Stimulated activated CD8-positive, alpha-beta memory T cell treated with anti-CD3 and anti-CD28 coated beads, Interleukin-15, amount 100 ng/mL, for 4 hours (primary cell): Measurements from ENCODE around the gene HOXD9.

Experiments
- DNase-seq, 2 donors: peaks; one replicate each; pipeline ENCODE4 v3.0.0-alpha.2; 2020; ENCODE audit warnings: low read depth in 2 of 2

Gene HOXD9

DNA sequence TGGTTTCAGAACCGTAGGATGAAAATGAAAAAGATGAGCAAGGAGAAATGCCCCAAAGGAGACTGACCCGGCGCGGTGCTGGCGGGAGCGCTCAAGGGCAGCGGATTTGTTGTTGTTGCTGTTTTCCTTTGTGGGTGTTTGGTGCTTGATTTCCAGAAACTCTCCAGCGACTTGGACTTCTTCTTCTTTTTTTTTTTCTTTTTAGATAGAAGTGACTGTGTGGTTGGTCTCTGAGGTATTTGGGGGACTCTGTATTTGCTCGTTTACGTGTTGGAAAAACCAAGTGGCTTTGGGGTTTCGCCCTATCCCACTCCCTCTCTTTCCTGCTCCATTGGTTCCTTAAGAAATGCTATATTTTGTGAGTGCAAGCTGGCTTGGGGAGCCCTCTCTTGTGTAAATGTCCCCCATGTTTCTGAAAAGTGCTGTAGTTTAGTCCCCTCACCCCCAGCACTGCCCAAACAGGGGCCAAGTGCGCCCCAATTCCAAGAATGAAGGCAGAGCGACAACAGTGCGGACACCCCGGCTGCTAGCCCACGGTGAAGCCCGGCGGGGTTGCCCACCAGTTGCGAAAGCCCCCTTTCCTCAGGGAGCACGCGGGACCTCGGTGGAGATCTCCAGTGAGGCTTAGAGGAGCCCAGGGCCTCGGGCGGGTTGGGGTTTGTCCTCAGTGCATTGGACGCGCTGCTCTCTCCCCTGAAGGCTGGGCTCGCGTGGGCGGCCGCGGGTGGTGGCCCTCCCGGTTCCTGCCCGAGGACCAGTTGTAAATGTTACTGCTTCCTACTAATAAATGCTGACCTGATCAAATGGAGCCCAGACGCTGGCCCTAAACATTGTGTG is 1.8 kb downstream of the HOXD9 start:
- no peak for DNase-seq

GRCh38 chr2:176124947-176125771 is 2.6 kb downstream of the HOXD9 start:
- DNase-seq: no peak

DNA sequence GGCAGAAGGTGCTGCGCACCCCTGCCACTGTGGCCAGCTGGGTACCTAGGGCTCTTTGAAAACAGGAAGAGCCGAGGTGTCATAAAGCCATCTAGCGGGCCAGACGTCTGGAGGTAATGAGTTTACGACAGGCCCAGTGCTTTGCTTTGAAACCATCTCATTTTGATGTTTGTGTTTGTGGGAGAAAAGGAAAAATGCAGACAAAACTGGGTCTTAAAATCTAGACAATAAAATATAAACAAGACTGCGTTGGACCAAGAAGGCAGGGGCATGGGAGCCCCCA is 3.2 kb downstream of the HOXD9 start:
- DNase-seq: no peak

DNA sequence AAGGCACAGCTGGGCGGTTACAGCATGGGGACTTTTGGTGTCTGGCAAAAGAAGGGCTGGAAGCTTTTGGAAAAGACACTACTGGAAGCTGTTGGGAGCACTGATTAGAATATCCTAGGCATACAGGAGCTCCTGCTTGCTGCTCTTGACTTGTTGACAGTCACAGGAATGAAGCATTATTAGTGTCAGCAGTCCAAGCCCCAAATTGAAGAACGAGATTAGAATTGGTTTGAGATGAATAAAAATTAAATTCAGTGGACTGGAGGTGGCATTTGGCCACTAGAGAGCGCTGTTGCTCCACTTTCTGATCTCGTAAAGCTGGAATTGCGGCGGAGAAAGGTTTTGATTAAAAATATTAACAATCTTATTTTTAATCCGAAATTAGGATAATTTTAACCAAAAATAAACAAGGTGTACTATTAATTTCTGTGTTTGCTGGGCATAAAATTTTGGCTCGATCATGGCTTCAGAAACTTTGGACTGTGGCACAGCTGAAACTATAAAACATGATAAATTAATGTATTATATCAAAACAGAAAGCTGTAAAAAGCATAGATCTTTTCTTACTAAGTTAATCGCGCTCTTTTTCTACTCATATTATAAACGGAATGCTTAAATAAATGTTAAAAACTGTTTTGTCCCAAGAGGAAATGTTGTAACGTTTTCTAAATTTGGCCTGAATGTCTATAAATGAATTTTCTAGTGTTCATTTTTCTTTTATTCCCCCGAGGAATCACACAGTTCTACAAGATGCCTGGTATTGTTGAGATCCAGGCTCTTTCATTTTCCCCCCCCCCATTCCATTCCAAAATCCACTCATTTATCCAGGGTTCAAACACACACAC is 4.6 kb downstream of the HOXD9 start:
- DNase-seq: peak in 1 of 2 donors; percentile 31

DNA sequence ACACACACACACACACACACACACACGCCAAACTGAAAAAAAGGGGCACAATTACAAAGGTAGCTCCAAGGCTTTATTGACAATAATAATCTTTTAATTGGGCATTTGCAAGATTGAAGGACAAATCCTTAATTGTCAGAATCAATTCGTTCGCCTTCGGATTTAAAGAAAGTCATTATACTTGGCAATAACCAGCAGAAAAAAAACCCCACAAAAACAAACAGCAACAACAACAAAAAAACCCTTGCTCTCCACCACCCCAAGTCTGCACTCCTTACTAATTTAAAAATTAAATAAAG is 5.2 kb downstream of the HOXD9 start:
- no peak for DNase-seq

DNA sequence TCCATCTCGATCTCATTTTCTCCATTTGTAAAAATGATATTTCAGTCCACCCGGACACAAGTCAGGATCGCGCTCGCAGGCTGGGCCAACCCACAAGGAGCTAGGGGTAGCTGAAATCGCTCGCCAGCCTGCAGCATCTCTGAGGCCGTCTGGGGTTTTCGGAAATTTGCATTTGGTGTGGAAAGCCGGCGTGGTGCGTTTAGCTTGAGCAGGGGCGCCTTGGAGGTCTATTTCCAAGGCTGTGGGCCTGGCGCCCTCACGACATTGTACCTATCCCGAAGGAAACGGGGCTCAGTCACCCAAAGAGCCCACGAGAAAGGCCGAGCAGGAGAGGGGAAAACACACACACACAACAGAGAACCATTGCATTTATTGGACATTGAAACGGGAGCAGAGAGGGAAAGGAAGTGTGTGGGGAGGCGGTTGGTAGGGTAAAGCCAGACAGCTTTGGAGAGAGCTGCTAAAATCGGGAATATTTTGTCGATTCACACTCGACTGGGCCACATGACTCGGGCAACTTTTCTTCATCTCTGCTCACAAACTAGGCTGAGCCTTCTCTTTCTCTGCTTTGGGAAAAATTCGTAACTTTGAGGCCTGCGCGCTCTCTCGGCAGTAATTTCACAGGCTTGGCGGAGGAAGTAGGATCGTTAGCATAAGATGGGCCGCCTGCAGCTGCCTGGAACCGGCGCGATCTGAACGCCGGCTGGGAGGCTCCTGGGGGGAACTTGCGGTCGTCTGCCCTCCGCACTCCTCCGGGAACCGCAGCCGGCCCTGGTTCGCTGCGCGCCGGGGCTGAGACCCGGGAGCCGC is 5.9 kb downstream of the HOXD9 start:
- DNase-seq: no peak

- DNase-seq: no peak
These were observed 6.7 kb downstream of the HOXD9 start, which contains the start of gene HOXD8 for GRCh38 chr2:176128982-176129796. HOXD8 (plus strand) TSS chr2:176129705; CDS start chr2:176130367, 662 bp downstream.

DNA sequence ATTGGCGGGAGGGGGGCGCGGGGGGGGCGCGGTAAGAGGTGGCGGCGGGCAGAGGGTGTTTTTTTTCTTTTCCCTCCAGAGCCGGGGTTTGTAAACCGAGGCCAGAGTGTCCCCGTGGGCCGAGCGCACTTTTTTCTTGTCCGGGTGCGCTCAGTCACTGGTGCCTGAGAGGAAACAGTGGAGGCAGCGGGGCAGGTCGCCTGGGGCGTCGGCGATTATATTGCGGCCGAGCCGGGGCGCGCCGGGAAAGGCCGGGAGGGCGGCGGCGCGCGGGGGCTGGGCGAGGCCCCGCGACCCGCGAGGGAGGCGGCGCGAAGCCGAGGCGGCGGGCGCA is 7.3 kb downstream of the HOXD9 start:
- no peak for DNase-seq

DNA sequence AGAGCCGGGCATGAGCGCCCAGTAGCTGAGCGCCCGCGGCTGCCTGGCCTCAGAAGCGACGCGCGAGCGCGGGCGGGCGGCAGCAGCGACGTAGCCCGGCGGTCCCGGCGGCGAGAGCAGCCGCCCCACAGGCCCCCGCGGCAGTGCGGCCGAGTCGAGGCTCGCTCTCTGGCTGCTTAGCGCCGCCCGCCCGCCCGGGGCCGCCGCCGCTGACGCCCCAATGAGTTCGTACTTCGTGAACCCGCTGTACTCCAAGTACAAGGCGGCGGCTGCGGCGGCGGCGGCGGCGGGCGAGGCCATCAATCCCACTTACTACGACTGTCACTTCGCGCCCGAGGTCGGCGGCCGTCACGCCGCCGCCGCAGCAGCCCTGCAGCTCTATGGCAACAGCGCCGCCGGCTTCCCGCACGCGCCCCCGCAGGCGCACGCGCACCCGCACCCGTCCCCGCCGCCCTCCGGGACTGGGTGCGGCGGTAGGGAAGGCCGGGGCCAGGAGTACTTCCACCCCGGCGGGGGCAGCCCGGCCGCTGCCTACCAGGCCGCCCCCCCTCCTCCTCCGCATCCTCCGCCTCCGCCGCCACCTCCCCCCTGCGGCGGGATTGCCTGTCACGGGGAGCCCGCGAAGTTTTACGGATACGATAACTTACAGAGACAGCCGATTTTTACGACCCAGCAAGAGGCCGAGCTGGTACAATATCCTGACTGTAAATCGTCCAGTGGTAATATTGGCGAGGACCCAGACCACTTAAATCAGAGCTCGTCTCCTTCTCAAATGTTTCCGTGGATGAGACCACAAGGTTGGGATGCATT is 7.8 kb downstream of the HOXD9 start:
- DNase-seq: no peak

DNA sequence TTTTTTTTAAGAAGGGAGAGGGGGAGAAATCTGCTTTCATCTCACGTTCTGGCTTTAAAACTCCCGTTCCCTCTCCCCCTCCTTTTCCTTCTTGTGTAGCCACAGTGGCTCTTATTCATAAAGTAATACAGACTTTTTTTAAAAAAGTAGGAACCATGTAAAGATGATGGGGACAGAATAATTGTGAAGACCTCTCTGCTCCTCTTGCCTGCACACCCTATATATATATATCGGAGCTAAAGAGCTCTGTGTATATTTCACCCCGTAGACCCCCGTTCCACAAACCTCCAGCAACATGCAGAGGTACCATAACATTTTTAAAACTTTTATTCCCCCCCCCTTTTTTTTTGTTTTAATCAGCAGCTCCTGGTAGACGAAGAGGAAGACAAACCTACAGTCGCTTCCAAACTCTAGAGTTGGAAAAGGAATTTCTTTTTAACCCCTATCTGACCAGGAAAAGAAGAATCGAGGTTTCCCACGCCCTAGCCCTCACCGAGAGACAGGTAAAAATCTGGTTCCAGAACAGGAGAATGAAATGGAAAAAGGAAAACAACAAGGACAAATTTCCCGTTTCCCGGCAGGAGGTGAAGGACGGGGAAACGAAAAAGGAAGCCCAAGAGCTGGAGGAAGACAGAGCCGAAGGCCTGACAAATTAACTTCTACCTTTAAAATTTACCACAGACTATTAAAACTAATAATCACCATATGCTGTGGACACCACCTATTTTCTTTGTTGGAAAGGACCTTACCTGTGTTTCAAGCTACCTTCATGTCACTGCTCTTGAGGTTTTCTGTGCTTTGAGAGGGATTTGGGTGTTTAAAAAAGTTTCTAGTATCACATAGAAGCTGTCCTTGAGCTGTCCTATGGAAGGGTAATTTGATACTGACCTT is 8.7 kb downstream of the HOXD9 start:
- no peak for DNase-seq

DNA sequence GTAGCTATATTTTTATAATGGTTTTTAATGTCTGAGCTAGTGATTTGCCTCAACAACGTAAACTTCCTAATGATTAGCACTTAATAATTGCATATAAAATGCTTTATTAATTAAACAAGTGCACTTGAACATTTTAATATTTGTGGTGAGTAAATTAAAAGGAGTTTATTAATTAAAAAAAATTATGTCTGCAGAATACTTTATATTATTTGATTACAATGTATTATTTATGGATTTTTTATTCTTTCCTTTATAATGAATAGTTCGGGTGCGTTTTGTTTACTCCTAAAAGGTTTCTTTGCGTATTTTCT is 9.3 kb downstream of the HOXD9 start:
- no peak for DNase-seq

DNA sequence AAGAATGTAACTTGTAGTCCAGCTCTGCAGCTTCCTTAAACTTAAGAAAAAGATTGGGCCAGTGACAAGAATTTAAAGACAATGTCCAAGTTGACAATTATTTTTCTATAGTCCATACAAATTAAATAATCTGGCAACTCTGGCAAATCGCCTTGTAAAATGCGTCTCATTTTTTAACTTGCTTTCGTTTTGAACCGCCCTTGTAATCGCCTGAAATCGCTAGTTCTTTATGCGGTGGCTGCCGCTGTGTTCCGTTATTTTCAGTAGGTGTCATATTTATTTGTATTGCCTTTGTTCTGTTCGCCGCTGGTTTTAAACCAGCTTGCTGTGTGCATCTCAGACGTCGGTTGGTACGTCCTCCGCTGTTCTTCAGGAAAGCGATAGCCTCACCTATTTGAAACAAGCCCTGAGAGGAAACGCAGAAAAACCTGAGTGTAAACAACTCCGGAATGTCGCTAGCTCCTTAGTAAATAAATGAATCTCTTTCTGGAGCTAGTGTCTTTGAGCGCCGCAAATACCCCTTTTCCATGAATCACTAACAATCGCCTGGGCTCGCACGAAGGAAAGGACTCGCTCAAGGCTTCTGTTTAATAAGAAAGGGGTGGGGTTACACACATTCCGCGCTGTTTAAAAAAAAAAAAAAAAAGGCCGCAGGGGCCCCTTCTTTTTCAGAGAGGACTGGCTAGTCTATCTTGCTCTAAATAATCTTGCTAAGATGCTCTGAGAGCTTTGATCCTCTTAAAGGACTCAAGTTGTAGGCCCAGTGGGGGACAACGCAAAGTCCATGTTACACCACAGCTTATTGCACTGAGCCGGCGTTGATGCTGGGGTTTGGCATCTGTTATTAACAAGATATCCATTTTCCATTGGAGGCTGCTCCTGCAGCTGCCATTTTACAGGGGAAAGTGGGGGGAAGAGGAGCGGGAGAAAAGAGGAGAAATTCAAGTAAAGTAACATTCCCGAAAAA is 10.0 kb downstream of the HOXD9 start:
- no peak for DNase-seq

DNA sequence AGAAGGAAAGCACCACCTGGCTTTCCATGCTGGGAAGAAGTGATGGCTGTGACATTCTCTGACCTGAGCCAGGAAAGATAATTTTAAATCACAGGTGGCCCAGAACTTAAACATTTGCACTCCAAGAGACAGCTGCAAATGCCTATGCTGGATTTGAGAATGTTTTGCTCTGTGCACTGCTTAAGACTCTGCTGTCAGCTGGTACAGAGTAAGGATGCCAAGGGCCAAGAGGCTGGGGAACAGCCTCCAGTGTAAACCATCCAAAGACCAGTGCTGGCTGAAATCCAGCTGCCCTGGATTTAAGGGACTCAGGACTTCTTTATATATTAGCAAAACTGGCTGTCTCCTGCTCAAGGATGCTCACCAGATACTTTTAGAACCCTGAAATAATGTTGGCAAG is 10.9 kb downstream of the HOXD9 start:
- no peak for DNase-seq

GRCh38 chr2:176134035-176134434 is 11.5 kb downstream of the HOXD9 start:
- DNase-seq: no peak

DNA sequence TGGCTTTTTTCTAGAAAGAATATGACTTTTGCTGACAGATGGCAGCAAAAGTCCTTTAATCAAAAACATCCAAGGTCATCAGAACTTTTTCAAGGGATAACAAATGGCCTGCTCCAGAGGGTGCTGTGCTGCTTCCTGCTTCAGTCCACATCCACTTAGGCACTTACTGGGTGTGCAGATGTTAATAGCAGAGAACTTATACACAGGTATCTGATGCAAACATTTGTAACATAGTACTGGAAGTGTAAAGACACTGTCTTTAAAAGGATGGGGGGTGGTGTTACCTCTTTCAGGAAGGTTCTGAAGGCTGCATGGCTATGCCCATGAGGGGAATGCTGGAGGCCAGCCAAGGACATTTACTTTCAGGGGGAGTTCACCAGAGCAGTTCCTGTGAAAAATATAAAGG is 12.5 kb downstream of the HOXD9 start:
- DNase-seq: no peak

DNA sequence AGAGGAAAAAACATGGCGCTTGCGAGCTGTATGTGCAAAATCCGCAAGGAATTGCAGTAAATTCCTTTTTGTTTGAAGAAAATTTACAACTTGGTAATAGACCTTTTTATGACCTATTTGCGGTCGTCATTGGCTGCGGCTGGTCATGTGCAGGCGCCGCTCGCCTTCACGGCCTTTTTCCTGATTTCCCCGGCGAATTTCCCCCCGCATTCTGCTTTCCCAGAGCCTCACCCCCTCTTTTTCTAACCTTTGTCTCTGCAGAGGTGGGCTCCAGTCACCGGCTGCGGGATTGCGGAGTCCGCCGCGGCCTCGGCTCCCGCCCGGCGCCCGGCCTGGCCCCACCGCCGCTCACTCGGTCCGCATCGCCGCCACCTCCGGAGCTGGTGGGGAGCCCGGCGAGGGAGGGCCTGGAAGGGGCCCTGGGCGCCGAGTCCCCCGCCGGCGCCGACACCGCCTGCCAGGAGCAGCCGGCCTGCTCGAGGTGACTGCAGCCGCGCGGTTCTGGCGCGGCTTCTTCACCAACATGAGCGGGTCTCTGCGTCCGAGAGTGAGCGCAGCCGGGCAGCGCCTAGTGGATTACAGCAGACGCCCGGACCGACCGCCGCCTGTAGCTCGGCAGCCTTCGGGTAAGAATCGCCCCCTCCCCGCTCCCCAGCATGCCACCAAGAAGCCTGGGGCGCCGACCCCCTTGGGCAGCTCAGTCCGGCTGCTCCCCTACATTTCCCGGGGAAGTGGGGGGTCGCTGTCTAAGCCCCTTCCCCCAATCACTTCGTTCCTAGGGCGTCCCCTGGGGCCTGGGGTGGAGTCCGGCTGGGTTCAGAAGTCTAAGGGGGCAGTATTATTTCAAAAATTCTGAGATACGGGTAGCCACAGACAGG is 14.1 kb downstream of the HOXD9 start:
- no peak for DNase-seq

DNA sequence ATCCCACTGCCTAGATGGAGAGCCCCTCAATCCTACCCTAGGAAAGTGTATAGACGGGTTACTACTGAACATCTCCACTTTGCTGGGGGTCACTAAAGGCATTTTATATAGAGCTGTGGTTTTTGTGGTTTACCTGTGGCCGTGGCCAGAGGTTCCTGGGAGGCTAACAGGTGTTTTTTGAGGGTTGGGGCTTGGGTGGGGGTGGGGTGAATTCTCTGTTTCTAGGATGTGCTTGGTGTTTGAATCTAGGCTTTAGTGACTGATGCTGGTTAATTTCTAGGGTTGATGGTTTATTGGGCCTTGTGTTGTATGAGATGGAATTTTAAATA is 14.7 kb downstream of the HOXD9 start:
- DNase-seq: no peak
